ENCODE results near the gene LRP5. TPM values are rescaled to one million over a fixed set of nuclear protein-coding genes. Genes with fewer than 3 reads are reported as not detected.

Gene LRP5
- total RNA-seq, 2 donors from 2014 or later: 34.6 to 60.9 TPM

DNA sequence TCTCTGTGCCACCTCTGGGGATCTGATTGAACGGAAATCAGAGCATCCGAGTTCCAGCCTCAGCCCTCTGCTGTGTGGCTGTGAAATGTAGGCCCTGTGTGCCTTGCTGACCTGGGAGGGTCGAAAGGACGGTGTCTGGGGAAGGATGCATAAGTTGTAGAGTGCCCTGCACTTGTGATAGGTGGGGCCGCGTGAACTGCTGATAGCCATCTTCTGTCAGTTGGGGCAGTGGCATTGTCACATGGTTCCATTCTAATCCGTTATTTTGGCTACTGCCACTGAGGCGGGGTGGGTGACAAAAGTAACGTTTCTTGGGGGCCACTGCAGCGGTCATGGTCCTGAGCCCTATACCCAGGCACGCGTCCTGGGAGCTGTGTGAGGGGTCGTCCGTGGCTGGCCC lies 63.4 kb downstream of the LRP5 start:
- no peaks in the 10 kb centered on the region for H3K9me3 ChIP-seq
- no peaks in the 10 kb centered on the region for H3K36me3 ChIP-seq
- DNase-seq (ENCODE audit: low spot score): no peak
- H3K4me3 ChIP-seq: no peak overlapping the region
- TF ChIP-seq, protein P1, sequence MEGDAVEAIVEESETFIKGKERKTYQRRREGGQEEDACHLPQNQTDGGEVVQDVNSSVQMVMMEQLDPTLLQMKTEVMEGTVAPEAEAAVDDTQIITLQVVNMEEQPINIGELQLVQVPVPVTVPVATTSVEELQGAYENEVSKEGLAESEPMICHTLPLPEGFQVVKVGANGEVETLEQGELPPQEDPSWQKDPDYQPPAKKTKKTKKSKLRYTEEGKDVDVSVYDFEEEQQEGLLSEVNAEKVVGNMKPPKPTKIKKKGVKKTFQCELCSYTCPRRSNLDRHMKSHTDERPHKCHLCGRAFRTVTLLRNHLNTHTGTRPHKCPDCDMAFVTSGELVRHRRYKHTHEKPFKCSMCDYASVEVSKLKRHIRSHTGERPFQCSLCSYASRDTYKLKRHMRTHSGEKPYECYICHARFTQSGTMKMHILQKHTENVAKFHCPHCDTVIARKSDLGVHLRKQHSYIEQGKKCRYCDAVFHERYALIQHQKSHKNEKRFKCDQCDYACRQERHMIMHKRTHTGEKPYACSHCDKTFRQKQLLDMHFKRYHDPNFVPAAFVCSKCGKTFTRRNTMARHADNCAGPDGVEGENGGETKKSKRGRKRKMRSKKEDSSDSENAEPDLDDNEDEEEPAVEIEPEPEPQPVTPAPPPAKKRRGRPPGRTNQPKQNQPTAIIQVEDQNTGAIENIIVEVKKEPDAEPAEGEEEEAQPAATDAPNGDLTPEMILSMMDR (IDR thresholded peaks at IDR 0.05): no peak
- H3K27ac ChIP-seq: peak overlapping the region; percentile 86 to 93
- H3K27me3 ChIP-seq: no peaks in the 10 kb centered on the region
- H3K4me1 ChIP-seq: peaks cover 0 to 90% of the 10 kb centered on the region in 2 donors

DNA sequence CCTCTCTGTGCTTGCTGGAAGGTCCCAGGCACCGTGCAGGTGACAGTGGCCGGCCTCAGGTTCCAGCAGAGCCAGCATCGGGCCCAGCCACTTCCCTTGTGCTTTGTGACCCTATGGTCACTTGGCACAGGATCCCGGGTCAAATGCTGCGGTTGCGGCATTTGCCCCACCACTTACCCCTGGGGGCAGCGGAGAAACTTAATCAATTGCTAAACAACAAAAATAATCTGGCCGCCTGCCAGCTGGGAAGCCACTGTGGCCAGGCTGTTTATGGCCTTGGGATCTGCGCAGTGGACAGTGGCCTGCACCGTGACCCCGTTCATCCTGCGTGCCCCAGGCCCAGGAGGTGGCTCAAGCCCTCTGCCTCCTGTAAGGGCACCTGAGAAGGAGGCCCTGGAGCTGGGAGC lies 65.0 kb downstream of the LRP5 start:
- Histone ChIP-seq H3K4me3 (no peak overlapping the region), H3K27ac (peak overlapping the region; percentile 4 to 29), H3K36me3 (no peaks in the 10 kb centered on the region), H3K4me1 (peaks cover 0 to 90% of the 10 kb centered on the region in 2 donors), H3K27me3 (no peaks in the 10 kb centered on the region), H3K9me3 (no peaks in the 10 kb centered on the region)
- DNase-seq (ENCODE audit: low spot score): no peak
- TF ChIP-seq, protein P1 (IDR thresholded peaks at IDR 0.05): no peak

DNA sequence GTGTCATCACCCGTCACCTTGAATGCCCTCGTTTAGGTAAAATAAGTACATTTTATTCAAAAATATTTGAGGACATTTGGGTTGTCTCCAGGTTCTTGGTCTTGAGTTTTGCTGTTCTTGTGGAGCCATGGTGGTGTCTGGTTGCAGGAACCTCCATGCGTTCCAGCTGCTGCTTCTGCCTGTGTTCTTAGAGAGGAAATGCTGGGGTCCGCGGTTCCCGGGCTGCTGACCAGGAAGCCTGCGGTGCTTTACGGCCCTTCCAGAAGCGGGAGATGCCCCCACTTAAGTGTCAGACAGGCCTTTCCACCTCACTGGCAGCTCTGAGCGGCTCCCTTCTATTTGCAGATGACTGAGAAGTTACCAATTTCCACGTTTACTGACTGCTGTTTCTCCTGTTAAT lies 66.8 kb downstream of the LRP5 start:
- TF ChIP-seq, protein P1 (IDR thresholded peaks at IDR 0.05): no peak
- Histone ChIP-seq H3K4me3 (no peak overlapping the region), H3K27ac (no peak overlapping the region), H3K9me3 (no peaks in the 10 kb centered on the region), H3K36me3 (no peaks in the 10 kb centered on the region), H3K27me3 (no peaks in the 10 kb centered on the region), H3K4me1 (peaks cover 0 to 90% of the 10 kb centered on the region in 2 donors)
- DNase-seq (ENCODE audit: low spot score): no peak

DNA sequence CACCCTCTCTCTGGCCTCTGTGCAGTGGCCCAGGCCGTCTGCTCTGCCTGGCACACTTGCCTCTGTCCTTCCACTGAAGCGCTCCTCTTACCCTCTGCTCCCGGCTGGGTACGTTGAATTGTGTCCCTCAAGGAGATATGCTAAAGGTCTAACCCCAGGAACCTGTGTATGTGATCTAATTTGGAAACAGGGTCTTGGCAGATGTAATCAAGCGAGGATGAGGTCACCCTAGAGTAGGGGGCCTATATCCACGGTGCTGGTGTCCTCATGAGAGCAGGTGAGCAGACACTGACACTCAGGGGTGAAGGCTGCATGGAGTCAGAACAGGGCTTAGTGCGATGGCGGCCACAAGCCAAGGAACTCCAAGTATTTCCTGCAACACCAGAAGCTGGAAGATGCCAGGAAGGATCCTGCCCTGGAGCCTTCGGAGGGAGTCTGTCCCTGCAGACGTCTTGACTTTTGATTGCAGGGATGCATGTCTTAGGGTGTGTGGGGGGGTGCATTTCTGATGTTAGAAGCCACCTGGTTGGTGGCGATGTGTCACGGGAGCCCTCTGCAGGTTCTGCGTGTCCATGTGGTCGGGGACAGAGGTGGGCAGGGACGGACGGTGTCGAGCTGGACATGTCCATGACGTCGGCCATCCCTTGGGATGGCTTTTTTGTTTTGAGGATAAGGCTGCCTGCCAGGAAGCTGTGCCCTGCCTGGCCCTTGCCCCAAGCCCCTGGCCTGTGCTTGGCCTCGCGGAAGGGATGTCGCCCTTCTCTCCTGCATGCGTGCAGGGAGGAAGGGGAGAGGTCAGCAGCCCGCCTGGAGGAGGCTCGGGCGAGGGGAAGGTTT lies 68.6 kb downstream of the LRP5 start:
- H3K9me3 ChIP-seq: no peaks in the 10 kb centered on the region
- TF ChIP-seq, protein P1 (IDR thresholded peaks at IDR 0.05): peak in 1 of 2 donors; percentile 56
- H3K27me3 ChIP-seq: no peaks in the 10 kb centered on the region
- peak overlapping the region; percentile 68 to 73 for H3K27ac ChIP-seq
- H3K36me3 ChIP-seq: peaks cover under 1% of the 10 kb centered on the region
- peak; percentile 65 for DNase-seq (ENCODE audit: low spot score)
- peak overlapping the region in 1 of 2 donors; percentile 16 for H3K4me3 ChIP-seq
- H3K4me1 ChIP-seq: peaks cover 0 to 75% of the 10 kb centered on the region in 2 donors

DNA sequence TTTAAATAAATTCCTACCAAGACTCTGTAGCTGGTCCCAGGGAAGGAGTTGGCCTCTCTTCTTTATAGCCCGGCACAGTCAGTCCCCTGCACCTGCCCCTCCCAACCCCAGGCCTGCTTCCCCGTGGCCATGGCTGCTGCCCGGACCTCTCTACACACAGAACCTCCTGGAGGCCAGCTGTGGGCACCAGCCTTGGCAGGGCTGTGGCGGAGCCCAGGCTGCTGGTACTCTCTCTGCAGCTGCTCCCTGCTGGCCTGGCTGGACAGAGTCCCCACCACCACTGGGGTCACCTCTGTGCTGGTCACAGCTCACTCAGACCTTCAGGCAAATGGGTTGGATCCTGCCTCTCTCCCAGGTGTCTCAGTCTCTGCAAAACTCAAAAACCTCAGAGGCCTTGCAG lies 69.3 kb downstream of the LRP5 start:
- Histone ChIP-seq H3K36me3 (peaks cover 7% of the 10 kb centered on the region), H3K27me3 (no peaks in the 10 kb centered on the region), H3K4me1 (peaks cover 0 to 69% of the 10 kb centered on the region in 2 donors), H3K4me3 (peak overlapping the region in 1 of 2 donors; percentile 16), H3K9me3 (no peaks in the 10 kb centered on the region), H3K27ac (peak overlapping the region; percentile 68 to 73)
- no peak for DNase-seq (ENCODE audit: low spot score)
- TF ChIP-seq, protein P1 (IDR thresholded peaks at IDR 0.05): no peak

All from right atrium auricular region (tissue), 2 donors.